Measurements from ENCODE around the gene ZBTB37. TPM values are rescaled to one million over a fixed set of nuclear protein-coding genes. Genes with fewer than 3 reads are reported as not detected.
"Not testable (repeated sequence)": the region's sequence is repeated elsewhere in the genome, so short reads cannot be mapped to it uniquely, and the experiment has no call there.

Gene ZBTB37
- total RNA-seq, 1 donor from 2014 or later: 2.1 TPM

GRCh38 chr1:173865468-173866164, 2.6 kb upstream of the ZBTB37 start:
- DNase-seq (ENCODE audit: low read depth in 2 of 2): peak in 1 of 2 donors; percentile 8

GRCh38 chr1:173866413-173867115, 1.6 kb upstream of the ZBTB37 start:
- DNase-seq (ENCODE audit: low read depth in 2 of 2): no peak

GRCh38 chr1:173867141-173867752, 933 bp upstream of the ZBTB37 start:
- DNase-seq (ENCODE audit: low read depth in 2 of 2): peak; percentile 28 to 65

GRCh38 chr1:173867753-173868265, 371 bp upstream of the ZBTB37 start, which contains the start of gene GAS5:
Gene GAS5, minus strand, starts transcription at chr1:173867989.
- DNase-seq (ENCODE audit: low read depth in 2 of 2): peak; percentile 99 to 100

GRCh38 chr1:173869021-173869359, 810 bp downstream of the ZBTB37 start:
- DNase-seq (ENCODE audit: low read depth in 2 of 2): peak; percentile 78 to 82

- peak; percentile 87 to 93 for DNase-seq (ENCODE audit: low read depth in 2 of 2)
These were observed 2.3 kb downstream of the ZBTB37 start for GRCh38 chr1:173870252-173871075.

- DNase-seq (ENCODE audit: low read depth in 2 of 2): peak in 1 of 2 donors; percentile 50
These were observed 2.9 kb downstream of the ZBTB37 start for GRCh38 chr1:173871091-173871490.

GRCh38 chr1:173871500-173871899, 3.3 kb downstream of the ZBTB37 start:
- DNase-seq (ENCODE audit: low read depth in 2 of 2): no peak

- DNase-seq (ENCODE audit: low read depth in 2 of 2): no peak
These were observed 8.6 kb downstream of the ZBTB37 start for GRCh38 chr1:173876732-173877131.

GRCh38 chr1:173878251-173878650, 10.1 kb downstream of the ZBTB37 start:
- DNase-seq (ENCODE audit: low read depth in 2 of 2): peak in 1 of 2 donors; percentile 67

- DNase-seq (ENCODE audit: low read depth in 2 of 2): not testable (repeated sequence)
These were observed 12.9 kb downstream of the ZBTB37 start for GRCh38 chr1:173881117-173881516.

- no peak for DNase-seq (ENCODE audit: low read depth in 2 of 2)
These were observed 16.5 kb downstream of the ZBTB37 start for GRCh38 chr1:173884701-173885100.

- DNase-seq (ENCODE audit: low read depth in 2 of 2): no peak
These were observed 18.8 kb downstream of the ZBTB37 start for GRCh38 chr1:173886746-173887611.

- no peak for DNase-seq (ENCODE audit: low read depth in 2 of 2)
These were observed 19.4 kb downstream of the ZBTB37 start for GRCh38 chr1:173887627-173888026.

- DNase-seq (ENCODE audit: low read depth in 2 of 2): no peak
These were observed 20.6 kb downstream of the ZBTB37 start for GRCh38 chr1:173888749-173889148.

- DNase-seq (ENCODE audit: low read depth in 2 of 2): no peak
These were observed 21.7 kb downstream of the ZBTB37 start for GRCh38 chr1:173889885-173890284.

- no peak for DNase-seq (ENCODE audit: low read depth in 2 of 2)
These were observed 25.4 kb downstream of the ZBTB37 start for GRCh38 chr1:173893611-173894010.

GRCh38 chr1:173894189-173894588, 26.0 kb downstream of the ZBTB37 start:
- DNase-seq (ENCODE audit: low read depth in 2 of 2): no peak

- DNase-seq (ENCODE audit: low read depth in 2 of 2): no peak
These were observed 32.2 kb downstream of the ZBTB37 start for GRCh38 chr1:173900427-173900826.

GRCh38 chr1:173900992-173901391, 32.8 kb downstream of the ZBTB37 start:
- no peak for DNase-seq (ENCODE audit: low read depth in 2 of 2)

Data from dermis microvascular lymphatic vessel endothelial cell (primary cell).